Spinal cord (tissue), 10 donors: ENCODE measurements around the gene MTHFD1L. TPM values are rescaled to one million over a fixed set of nuclear protein-coding genes. Genes with fewer than 3 reads are reported as not detected.

Source experiments
- DNase-seq, 6 donors: peaks; one replicate each; pipeline versions ENCODE4 v3.0.0 to v3.0.0-alpha.2; 2013 to 2015; ENCODE audit warnings: low spot score in 6 of 6, low read depth in 4 of 6
- H3K27ac ChIP-seq: one replicate; pipeline ENCODE4 v1.5.1; 2013; ENCODE audit warnings: low read depth, low read length, control low read depth
- H3K27me3 ChIP-seq: one replicate; pipeline ENCODE4 v1.6.1; 2013; ENCODE audit warnings: low read length; ENCODE audit not compliant: control insufficient read depth, insufficient read depth
- H3K36me3 ChIP-seq: one replicate; pipeline ENCODE4 v1.6.1; 2013; ENCODE audit warnings: low read length; ENCODE audit not compliant: control insufficient read depth, insufficient read depth
- H3K4me1 ChIP-seq: one replicate; pipeline ENCODE4 v1.6.1; 2013; ENCODE audit warnings: low read length; ENCODE audit not compliant: control insufficient read depth, insufficient read depth
- H3K4me3 ChIP-seq: one replicate; pipeline ENCODE4 v1.5.1; 2013; ENCODE audit warnings: low read depth, low read length, control low read depth
- H3K9me3 ChIP-seq: one replicate; pipeline ENCODE4 v1.6.1; 2013; ENCODE audit warnings: low read length; ENCODE audit not compliant: control insufficient read depth, insufficient read depth
- WGBS: methylation state at CpG from one replicate; pipeline ENCODE4 v1.1.5; 2013; ENCODE audit warnings: missing lambda C conversion rate; ENCODE audit not compliant: insufficient coverage; 5-methylcytosine and 5-hydroxymethylcytosine counted together
- polyA plus RNA-seq, 2 donors: library from polyadenylated mRNA; unstranded; fragments of 120-200 nt; gene quantifications; one replicate each; pipeline ENCODE4 v1.2.1, GENCODE V29; 2013; ENCODE audit not compliant: insufficient read length in 2 of 2
- total RNA-seq, 2 donors: library from RNA; depleted of rRNA in 1 of 2; stranded (reverse); fragments of 120-200 nt in 1 of 2; fragments of >200 nt in 1 of 2; gene quantifications; one replicate each; pipeline versions ENCODE4 v1.2.3 to v1.2.4, GENCODE V29; 2013 to 2014
- donor health status: healthy.

The MTHFD1L gene
- total and polyA plus RNA-seq, 4 donors: 15.0 to 21.6 (median 17.8) TPM

- H3K4me1 ChIP-seq: peaks cover 14% of the 10 kb centered on the region
- H3K36me3 ChIP-seq: peaks cover 2% of the 10 kb centered on the region
- no peaks in the 10 kb centered on the region for H3K9me3 ChIP-seq
- WGBS: 94% methylated on average over 6 of the region's 7 CpGs
- no peak for DNase-seq
- H3K4me3 ChIP-seq: no peak overlapping the region
- no peaks in the 10 kb centered on the region for H3K27me3 ChIP-seq
- no peak overlapping the region for H3K27ac ChIP-seq
These were observed 2.1 kb upstream of the MTHFD1L start for GRCh38 chr6:150863213-150863928.

GRCh38 chr6:150865043-150865405 is 478 bp upstream of the MTHFD1L start:
- no peak for DNase-seq
- Histone ChIP-seq H3K9me3 (no peaks in the 10 kb centered on the region), H3K36me3 (peaks cover 2% of the 10 kb centered on the region), H3K27ac (peak overlapping the region; percentile 83), H3K4me1 (peaks cover 14% of the 10 kb centered on the region), H3K27me3 (no peaks in the 10 kb centered on the region), H3K4me3 (peak overlapping the region; percentile 55)
- WGBS: 0% methylated on average over 2 of the region's 5 CpGs

- peak in 5 of 6 donors; percentile 71 to 96 (median 84) for DNase-seq
- Histone ChIP-seq H3K27ac (peak overlapping the region; percentile 98), H3K4me3 (peak overlapping the region; percentile 79), H3K27me3 (no peaks in the 10 kb centered on the region), H3K4me1 (peaks cover 14% of the 10 kb centered on the region), H3K36me3 (peaks cover 2% of the 10 kb centered on the region), H3K9me3 (no peaks in the 10 kb centered on the region)
- whole genome bisulfite sequencing: under 1% methylated on average over 95 of the region's 95 CpGs
These were observed 867 bp downstream of the MTHFD1L start for GRCh38 chr6:150866147-150866990.

DNA sequence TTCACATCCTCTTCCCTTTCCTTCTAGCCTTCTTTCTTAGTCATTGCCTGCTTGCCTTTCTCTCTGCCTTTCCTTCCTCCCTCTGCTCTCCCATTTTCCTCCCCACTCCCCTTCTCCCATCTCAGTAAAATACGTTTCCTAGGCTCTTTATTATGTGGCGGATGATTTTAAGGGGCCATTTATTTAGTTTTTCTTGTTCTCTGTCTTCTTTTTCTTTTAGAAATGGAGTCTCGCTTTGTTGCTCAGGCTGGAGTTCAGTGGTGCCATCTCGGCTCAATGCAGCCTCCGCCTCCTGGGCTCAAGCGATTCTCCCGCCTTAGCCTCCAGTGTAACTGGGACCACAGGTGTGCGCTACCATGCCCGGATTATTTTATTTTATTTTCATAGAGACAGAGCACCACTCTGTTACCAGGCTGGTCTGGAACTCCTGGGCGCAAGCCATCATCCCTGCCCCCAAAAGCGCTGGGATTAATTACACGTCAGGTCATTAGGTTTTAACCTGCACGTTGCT is 1.5 kb downstream of the MTHFD1L start:
- peaks cover 2% of the 10 kb centered on the region for H3K36me3 ChIP-seq
- peaks cover 14% of the 10 kb centered on the region for H3K4me1 ChIP-seq
- no peaks in the 10 kb centered on the region for H3K9me3 ChIP-seq
- H3K27ac ChIP-seq: peak overlapping the region; percentile 98
- peak in 1 of 6 donors; percentile 70 for DNase-seq
- H3K27me3 ChIP-seq: no peaks in the 10 kb centered on the region
- WGBS: 41% methylated on average over 10 of the region's 13 CpGs
- peak overlapping the region; percentile 79 for H3K4me3 ChIP-seq

- no peaks in the 10 kb centered on the region for H3K9me3 ChIP-seq
- H3K4me3 ChIP-seq: no peak overlapping the region
- WGBS: 97% methylated on average over 3 of the region's 5 CpGs
- H3K27me3 ChIP-seq: no peaks in the 10 kb centered on the region
- H3K4me1 ChIP-seq: peaks cover 14% of the 10 kb centered on the region
- H3K27ac ChIP-seq: no peak overlapping the region
- peaks cover 2% of the 10 kb centered on the region for H3K36me3 ChIP-seq
- DNase-seq: no peak
These were observed 3.3 kb downstream of the MTHFD1L start for GRCh38 chr6:150868759-150869158.

GRCh38 chr6:150874179-150874578 is 8.7 kb downstream of the MTHFD1L start:
- DNase-seq: peak in 2 of 6 donors; percentile 64 to 90
- Histone ChIP-seq H3K4me3 (no peak overlapping the region), H3K27me3 (no peaks in the 10 kb centered on the region), H3K36me3 (peaks cover 4% of the 10 kb centered on the region), H3K27ac (no peak overlapping the region), H3K9me3 (no peaks in the 10 kb centered on the region), H3K4me1 (peaks cover 22% of the 10 kb centered on the region)
- 42% methylated on average over 6 of the region's 6 CpGs for WGBS

GRCh38 chr6:150875841-150876240 is 10.3 kb downstream of the MTHFD1L start:
- Histone ChIP-seq H3K27ac (peak overlapping the region; percentile 33), H3K4me1 (peaks cover 22% of the 10 kb centered on the region), H3K4me3 (no peak overlapping the region), H3K36me3 (peaks cover 4% of the 10 kb centered on the region), H3K9me3 (no peaks in the 10 kb centered on the region), H3K27me3 (no peaks in the 10 kb centered on the region)
- WGBS: no CpG with 5 or more reads among the region's 6 CpGs
- peak in 1 of 6 donors; percentile 46 for DNase-seq

- peak in 3 of 6 donors; percentile 40 to 96 (median 82) for DNase-seq
- H3K4me1 ChIP-seq: peaks cover 22% of the 10 kb centered on the region
- no peak overlapping the region for H3K4me3 ChIP-seq
- H3K27ac ChIP-seq: peak overlapping the region; percentile 33
- peaks cover 4% of the 10 kb centered on the region for H3K36me3 ChIP-seq
- no peaks in the 10 kb centered on the region for H3K27me3 ChIP-seq
- H3K9me3 ChIP-seq: no peaks in the 10 kb centered on the region
- 33% methylated on average over 4 of the region's 5 CpGs for WGBS
These were observed 11.1 kb downstream of the MTHFD1L start for GRCh38 chr6:150876598-150876997.

DNA sequence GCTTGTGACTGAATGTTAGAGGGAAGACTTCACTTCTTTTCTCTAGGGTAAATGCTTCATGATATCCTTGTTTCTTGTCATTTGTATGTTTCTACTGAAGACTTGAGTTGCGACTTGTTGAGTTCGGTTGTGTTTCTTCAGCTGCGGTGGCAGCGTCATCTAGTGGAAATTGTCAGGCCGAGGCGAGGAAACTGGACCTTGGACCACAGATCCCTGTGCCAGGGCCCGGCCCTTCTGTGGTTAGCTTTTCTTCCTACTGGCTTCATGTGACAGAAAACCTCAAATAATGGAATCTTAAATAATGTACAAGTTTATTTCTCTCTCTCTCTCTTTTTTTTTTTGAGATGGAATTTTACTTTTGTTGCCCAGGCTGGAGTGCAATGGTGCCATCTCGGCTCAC is 12.4 kb downstream of the MTHFD1L start:
- WGBS: 90% methylated on average over 7 of the region's 8 CpGs
- Histone ChIP-seq H3K36me3 (peaks cover 4% of the 10 kb centered on the region), H3K27me3 (no peaks in the 10 kb centered on the region), H3K9me3 (no peaks in the 10 kb centered on the region), H3K4me3 (no peak overlapping the region), H3K4me1 (peaks cover 22% of the 10 kb centered on the region), H3K27ac (no peak overlapping the region)
- no peak for DNase-seq
